GM21381 (cell line): ENCODE measurements around the gene BPIFB6.

ENCODE experiments used
- ATAC-seq: cut with Tn5 transposase; IDR thresholded peaks from one replicate; pipeline ENCODE4 v1.9.1; 2021; ENCODE audit warnings: mild to moderate bottlenecking, moderate library complexity; ENCODE audit not compliant: unreplicated experiment

Gene BPIFB6, protein sequence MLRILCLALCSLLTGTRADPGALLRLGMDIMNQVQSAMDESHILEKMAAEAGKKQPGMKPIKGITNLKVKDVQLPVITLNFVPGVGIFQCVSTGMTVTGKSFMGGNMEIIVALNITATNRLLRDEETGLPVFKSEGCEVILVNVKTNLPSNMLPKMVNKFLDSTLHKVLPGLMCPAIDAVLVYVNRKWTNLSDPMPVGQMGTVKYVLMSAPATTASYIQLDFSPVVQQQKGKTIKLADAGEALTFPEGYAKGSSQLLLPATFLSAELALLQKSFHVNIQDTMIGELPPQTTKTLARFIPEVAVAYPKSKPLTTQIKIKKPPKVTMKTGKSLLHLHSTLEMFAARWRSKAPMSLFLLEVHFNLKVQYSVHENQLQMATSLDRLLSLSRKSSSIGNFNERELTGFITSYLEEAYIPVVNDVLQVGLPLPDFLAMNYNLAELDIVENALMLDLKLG

DNA sequence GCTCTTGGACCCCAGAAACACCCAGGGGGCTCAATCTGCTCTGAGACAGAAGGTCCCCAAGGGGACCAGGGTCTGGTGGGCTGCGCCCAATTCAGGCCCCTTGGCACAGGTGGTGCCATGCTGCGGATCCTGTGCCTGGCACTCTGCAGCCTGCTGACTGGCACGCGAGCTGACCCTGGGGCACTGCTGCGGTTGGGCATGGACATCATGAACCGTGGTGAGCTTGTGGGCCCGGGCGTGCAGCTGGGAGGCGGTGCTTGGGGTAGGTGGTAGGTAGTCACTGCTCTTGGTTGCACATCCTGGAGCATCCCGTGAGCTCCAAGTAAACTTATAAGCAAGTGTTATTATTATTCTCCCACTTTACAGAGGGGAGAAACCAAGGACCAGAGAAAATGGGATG, at the start of gene BPIFB6:
BPIFB6 (plus strand) TSS at position 118 of the 400 bp plus-strand sequence; CDS start at position 118, 0 bp downstream.
- ATAC-seq, result no peak

DNA sequence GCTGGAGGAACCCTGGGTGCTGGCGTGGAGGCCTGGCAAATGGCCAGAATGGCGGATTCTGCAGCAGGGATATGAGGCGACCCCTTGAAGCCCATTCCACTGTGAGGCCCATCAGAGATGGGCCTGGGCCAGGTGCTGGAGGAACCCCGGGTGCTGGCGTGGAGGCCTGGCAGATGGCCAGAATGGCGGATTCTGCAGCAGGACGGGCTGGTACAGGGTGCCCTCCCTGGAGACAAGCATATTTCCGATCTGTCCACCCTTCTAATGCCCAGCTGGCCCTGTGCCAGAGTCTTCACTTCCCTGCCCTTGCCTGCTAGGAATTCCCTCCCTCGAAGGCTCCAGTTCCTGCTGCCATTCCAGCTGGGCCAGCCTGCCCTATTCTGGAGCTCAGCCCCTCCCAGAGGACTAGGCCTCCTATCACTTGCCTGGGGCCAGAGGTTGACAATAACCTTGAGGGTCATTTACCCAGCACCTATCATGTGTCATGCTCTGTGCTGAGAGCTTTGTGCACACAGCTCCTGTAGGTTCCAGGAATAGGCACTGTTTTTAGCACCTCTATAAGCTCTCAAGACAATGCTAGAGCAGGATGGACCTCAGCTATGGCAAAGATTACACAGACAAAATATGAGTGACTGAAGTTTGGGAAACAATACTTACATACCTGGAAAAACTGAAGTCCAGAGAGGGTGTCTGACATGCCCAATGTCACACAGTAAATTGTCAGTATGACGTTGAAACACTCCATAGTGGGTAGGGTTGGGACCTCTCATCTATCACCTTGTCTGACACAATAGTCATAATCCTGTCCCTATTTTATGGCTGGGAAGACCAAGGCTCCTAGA, 48.6 kb upstream of the BPIFB6 start:
- ATAC-seq, result no peak

DNA sequence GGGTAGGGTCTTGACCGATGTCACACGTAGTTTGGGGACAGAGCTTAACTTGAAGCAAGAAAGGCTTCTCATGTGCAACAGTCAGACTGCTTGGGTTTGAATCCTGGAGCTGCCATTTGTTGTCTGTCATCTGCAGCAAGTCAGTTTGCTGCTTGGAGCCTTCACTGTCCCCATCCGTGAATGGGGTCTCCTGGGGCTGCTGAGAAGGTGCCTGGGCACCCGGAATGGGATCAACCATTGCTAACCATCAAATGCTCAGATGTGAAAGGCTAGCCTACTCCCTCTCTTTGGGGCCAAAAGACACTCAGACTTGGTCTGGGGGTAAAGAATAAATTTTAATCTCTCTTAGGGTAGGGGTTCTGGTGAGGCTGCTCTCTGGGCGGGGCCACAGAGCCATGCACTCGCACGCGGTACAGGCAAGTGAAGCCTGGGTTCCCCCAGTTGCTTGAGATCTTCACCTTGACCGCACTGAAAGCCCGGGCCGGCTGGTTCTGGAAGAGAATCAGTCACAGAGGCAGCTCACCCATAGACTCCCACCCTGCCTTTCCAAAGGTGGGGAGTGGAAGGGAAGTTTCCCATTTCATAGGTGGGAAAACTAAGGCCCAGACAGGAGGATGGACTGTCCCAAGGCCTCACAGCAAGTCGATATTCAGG, 47.9 kb upstream of the BPIFB6 start:
- no peak for ATAC-seq

DNA sequence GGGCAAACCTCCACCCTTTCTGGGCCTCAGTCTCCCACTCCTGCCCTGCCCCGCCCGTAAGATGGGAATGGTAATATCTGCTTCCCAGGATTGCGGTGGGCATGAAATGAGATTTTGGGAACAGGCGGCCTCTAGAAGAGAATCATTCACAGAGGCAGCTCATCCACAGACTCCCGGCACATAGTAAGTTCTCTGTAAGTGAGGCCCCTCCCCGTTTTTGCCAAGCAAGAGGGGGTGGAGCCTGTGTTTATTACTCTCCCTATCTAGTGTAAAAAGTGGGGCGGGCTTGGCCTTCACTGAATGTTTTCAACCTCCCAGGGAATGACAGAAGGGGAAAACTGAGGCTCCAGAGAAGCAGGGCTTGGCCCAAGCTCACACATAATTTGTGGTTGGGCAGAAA, 47.3 kb upstream of the BPIFB6 start:
- ATAC-seq, result no peak

DNA sequence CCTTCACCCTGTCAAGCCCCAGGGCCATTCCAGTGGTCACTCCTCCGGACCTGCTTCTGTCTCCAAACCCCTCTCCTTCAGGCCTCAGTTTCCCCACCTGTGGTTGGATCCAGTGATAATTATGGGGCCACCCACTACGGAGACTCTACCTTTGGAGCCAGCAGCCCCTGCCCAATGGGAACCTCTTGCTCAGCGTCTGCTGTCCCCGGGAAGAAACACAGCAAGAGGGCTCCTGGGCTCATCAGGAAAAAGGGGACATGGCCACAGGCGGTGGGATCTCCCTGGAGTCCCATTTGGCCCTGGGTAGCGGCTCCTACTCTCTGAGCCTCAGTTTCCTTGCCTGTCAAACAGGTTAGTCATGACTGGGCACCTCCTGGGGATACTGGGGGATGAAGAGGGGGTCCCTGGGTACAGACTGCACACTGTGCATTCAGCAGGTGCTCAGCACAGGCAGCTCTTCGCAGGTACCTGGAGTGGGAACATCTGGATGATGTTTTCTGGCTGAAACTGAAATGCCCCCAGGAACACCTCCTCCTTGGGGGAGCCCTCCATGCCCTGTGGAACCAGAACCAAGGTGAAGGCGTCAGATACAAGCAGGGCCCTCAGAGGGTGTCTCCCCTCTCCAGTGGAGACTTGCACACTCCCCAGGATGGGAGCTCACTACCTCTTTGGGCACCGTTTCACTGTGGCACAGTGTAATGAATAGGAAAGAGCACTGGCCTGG, 46.7 kb upstream of the BPIFB6 start:
- ATAC-seq, result no peak

DNA sequence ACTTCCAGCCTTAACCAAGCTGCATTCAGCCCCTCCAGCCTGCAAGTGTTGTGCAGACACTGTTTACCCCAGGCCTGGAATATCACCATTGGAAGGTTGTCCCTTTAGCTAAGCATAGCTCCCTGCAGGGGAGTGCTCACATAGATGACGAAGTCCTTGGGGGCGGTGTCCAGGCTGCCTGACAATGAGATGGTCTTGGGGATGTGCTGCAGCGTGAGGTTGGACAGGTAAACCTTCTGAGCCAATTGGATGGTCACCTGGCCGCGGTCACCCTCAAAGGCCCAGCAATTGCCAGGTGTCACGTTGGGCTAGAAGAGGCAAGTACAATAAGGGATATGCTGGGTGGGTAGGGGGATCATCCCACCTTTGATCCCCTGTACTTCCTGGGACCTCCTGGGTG, 45.9 kb upstream of the BPIFB6 start:
- ATAC-seq, result no peak

DNA sequence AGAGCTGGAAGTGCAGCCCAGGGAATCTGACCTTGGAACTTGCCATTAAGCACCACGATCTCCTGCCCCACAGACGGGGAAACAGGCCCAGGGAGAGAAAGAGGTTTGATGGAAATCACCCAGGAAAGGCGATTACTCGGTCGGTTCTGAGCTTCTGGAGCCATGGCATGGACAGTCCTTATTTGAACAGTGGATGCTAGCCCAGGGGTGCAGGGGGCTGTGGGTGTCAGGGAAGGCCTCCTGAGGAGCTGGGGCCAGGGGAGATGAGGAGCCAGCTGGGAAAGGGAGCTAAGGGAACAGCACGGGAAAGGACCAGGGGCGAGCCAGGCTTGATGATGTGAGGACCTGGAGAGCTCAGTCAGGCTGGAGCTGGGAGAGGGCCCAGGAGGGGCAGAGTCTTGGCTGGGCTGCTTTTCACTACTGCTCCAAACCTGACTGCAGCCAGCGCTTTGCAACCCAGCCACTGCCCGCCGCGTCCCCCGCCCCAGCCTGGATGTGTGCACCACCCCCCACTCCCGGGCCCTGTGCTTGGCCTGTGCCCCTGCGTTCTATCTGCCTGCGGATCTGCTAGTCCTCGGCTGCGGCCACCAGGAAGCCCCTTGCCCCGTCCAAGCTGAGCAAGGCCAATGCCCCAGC, 45.0 kb upstream of the BPIFB6 start:
- ATAC-seq, result no peak

DNA sequence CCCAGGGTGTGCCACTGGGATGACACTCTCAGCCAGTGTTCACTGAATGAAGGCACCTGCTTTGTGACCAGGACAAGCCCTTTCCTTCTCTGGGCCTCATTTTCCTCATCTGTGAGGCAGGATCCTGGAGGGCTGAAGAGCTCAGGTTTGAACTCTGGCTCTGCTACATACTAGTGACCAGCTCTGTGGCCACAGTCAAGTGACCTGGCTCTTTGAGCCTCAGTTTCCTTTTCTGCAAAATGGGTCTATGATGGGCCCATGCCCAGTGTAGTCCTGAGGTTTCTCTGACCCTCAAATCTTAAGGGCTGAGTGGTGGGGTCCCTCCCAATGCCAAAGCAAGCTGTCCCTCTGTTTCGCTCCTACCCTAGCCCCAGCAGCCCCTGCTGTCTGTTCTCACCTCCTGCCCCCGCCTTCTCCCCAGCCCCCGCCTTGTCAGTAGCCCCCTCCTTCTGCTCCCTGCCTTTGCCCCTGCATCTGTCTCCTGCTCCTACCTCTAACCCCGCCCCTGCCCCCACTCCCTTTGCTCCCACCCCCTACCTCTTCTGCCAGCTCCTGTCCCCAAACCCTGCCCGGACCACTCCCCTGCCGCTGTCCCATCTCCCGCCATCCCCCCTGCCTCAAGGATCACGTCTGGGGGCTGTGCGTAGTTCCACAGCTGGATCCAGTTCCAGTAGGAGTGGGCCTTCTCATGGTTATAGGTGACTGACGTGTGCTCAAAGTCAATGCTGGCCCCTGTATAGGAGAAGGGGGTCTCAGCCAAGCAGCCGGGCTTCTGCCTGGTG, 44.2 kb upstream of the BPIFB6 start:
- ATAC-seq, result no peak

DNA sequence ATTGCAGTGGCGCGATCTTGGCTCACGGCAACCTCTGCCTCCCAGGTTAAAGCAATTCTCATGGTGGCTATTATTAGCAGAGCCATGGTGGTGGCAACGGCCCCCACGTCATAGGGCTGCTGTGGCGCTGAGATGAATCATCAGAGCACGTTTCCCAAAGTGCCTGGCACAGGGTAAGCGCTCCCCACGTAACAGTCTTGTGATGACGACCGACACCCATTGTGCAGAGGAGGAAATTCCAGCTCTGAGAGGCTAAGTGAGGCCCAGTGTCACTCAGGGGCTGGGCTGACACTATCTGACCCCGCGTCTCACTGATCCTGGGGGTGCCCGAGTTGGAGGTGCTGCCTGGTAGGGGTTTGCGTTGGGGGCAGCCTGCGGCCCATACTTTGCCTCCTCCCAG, 43.4 kb upstream of the BPIFB6 start:
- ATAC-seq, result no peak

DNA sequence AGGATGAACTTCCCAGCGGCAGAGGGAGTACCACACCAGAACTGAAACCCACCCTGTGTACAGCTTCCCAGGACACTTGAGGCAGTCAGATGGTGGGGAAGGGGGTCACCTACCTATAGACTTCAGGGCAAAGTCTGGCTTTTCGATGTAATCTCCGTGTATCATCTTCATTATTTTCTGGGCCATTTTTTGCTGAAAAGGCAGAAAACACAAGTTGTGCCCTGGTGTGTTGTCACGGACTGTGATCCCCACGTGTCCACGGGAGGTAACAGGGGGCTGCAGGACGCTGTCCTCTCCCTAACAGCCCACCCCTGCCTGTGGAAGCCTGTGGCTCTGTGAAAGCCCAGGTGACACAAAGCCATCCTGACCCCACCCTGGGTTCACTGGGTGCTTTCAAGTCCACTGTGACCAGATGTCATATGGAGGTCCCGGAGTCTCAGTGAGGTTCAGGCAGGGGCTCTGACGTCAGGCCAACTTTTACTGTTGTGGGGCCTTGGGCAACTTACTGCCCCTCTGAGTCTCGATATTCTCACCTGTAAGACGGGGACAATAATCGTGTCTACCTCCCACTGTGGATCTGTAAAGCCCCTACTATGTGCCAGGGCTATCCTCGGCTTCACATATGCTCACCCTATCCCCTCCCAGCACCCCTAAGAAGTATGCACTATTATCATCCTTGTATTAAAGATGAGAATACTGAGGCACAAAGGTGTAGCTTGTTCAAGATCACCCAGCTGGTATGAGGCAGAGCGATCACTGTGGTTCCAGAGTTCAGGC, 41.8 kb upstream of the BPIFB6 start:
- ATAC-seq, result no peak

DNA sequence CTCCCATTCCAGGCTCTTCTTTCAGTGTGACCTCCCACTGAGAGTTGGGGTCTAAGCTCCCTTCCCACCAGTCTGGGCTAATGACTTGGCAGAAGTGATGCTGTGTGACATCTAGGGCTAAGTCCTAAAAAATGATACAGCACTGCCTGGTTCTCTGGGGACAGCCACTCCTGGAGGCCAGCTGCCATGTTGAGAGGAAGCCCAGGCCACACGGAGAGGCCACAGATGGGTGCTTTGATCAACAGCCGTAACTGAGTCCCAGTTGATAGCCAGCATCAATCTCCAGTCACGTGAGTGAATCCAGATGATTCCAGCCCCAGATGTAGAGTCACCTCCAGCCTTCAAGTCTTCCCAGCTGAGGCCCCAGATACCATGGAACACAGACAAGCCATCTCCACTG, 41.0 kb upstream of the BPIFB6 start:
- ATAC-seq, result no peak

DNA sequence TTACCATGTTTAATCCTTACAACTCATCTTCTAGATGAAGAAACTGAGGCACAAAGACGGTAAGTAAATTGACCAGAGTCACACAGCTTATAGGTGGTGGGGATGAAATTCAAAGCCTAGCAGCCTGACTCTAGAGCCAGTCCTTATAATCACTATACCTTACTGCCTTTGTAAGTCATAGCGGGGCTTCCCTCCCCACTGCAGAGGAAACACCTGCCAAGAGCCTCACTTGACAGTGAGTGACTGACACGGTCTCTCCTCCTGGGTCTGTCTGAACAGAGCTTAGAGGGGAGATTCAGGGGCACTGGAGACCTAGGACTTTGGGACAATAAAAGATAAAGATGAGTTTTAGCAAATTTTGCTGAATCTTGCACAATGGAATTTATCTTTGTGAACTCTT, 40.1 kb upstream of the BPIFB6 start:
- ATAC-seq, result no peak

DNA sequence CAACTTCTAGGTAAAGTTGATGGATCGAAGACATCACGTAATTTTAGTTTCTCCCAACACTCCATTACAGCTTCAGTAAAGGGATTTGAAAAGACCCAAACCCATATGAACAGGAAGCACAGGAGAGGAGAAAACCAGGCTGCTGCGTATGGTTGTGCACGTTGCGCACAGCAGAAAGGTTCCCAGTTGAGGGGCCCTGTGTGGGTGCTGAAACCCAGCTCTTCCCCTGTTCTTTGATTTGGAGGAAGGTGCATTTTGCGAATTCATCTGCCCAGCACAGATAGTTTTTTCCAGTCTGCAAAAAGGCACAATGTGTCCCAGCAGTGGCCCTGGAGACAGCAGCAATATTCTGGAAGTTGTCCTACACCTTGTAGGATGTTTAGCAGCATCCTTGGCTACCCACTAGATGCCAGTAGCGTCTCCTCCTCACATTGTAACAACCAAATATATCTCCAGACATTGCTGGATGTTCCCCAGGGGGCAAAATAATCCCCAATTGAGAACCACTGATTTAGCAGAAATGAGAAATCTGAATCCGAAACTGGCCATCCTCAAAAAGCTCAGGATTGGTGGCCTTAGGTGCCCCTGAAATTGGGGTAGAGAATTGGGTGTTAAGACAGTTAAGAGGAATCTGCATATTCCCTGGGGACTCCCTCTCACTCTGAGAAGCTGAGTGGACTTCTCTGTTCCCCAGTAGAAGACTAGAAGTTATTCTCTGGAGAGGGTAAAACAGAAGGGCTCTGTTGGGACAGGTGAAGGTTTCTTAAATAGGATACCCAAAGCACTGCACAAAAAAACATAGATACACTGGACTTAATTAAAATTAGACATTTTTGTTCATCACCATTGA, 39.4 kb upstream of the BPIFB6 start:
- no peak for ATAC-seq

DNA sequence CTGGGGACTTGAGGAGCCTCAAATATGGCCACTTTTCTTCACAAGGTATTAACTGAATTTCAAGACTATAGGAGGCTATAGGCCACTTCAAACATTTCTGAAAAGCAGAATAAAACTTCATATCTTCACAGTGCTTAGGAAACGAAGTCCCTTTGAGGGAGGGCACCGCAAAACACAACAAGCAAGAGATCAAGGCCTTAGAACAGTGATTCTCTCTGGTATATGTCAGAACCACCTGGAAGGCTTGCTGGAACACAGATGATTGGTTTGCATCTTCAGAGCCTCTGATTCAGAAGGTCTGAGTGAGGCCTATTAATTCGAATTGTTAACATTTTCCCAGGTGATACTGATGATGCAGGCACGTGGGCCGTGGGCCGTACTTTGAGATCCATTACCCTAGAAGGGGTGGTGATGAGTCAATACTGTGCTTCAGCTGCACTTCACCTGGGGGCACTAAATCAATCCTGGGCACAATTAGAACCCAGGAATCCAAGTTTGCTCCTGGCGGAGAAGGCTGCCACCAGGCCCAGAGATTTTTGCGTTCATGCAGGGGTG, 37.9 kb upstream of the BPIFB6 start:
- ATAC-seq, result no peak

DNA sequence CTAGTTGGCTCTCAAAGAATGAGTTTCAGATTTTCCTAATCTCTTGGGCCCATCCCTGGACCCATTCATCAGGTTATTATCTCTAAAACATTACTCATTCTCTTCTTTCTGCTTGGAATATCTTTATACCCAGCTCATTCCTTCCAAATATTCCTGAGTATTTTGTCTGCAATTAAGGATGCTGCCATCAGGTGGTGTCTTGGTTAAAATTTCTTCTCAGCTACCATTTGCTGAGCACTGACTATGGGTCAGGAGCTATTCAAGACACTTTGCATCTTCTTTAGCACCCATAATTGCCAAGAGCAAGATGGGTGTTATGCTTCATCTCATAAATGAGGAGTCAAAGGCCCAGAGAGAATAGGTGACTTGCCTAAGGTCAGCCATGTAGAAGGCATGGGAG, 35.6 kb upstream of the BPIFB6 start:
- ATAC-seq, result no peak

DNA sequence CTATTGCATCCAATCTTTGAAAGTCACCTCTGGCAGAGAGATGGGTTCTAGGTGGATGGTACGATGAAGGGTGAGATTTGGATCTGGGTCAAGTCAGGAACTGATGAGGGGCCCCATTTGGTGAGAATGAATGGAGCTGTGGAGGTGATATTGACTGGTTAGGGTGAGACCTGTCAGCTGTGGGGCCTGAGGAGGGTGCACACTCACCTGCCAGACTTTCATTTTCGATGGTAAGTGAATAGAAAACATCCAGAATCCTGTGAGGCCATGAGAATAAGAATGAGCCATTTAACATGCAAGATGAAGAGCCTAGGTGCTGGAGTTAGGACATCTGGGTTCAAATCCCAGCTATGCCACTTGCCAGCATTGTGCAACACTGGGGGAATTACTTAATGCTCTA, 34.0 kb upstream of the BPIFB6 start:
- ATAC-seq, result no peak

DNA sequence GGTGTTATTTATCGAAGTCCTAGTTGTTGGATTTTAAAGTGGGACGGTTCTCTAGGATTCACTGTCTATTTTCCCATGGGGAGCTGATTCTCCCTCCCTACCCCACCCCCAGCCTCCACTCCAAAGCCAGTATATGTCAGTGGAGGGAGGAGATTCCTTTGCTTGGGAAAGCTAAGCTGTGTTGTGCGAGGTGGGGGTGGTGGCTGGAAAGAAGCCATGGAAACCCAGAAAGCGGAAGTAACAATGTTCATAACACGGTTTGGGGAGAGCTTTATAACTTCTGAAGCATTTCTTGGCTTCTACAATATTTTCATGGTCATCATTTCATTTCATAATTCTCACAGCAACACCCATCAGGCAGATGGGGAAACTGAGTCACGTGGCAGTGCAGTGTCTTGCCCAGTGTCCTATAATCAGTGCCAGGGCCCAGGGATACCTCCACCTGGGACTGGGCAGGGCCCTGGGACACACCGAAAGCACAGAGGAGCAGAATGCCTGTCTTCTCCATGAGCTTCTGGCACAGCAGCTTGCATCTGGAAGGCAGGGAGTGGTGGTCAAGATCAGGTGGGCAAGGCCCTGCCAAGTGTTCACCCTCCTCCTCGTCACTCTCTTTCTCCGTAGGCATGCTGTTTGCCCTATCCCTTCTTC, 31.7 kb upstream of the BPIFB6 start:
- no peak for ATAC-seq
